Measurements from ENCODE around the gene ABCA13. TPM values are rescaled to one million over a fixed set of nuclear protein-coding genes. Genes with fewer than 3 reads are reported as not detected.

Gene ABCA13
- total RNA-seq, 1 donor from 2014 or later, result 0.35 TPM

DNA sequence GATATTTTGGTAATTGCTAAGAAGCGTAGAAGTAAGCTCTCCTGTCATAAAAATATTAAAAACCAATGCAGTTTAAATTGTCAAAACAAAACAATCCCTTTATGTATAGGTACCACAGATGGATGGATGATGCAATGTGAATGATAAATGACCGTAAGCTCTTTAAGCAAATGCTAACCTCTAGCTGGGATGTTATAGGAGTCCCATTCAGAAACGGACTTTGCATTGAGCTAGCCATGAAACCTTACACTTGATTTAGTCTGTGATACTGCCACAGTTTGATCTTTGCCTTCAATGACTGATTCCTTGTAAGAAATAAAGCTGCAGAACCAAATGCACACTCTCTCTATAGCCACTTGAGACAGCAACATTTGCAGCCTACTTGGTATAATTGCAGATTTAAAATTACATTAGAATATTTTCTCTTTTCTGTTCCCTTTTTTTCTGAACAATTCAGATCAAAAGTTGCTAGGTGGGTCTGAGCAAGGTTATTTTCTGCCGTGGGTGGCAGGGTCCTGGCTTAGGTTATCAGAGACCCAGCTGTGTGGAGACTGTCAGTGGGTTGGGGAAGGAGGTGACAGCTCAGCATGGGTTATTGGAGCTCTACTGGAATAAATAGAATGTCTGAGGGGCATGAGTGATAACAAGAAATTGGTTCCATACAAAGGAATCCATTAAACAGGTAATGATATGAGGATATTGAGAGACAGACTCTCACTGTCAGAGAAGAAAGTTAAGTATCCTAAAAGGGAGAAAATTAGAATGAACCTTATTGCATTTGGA is 494.3 kb downstream of the ABCA13 start:
- intact Hi-C loops (cut with DNase I), result no loop called here
- Histone ChIP-seq H3K27me3 (no peaks in the 10 kb centered on the region), H3K4me3 (no peak overlapping the region), H3K9me3 (no peaks in the 10 kb centered on the region), H3K27ac (no peak overlapping the region), H3K36me3 (no peaks in the 10 kb centered on the region), H3K4me1 (no peaks in the 10 kb centered on the region)
- TF ChIP-seq, protein P1, sequence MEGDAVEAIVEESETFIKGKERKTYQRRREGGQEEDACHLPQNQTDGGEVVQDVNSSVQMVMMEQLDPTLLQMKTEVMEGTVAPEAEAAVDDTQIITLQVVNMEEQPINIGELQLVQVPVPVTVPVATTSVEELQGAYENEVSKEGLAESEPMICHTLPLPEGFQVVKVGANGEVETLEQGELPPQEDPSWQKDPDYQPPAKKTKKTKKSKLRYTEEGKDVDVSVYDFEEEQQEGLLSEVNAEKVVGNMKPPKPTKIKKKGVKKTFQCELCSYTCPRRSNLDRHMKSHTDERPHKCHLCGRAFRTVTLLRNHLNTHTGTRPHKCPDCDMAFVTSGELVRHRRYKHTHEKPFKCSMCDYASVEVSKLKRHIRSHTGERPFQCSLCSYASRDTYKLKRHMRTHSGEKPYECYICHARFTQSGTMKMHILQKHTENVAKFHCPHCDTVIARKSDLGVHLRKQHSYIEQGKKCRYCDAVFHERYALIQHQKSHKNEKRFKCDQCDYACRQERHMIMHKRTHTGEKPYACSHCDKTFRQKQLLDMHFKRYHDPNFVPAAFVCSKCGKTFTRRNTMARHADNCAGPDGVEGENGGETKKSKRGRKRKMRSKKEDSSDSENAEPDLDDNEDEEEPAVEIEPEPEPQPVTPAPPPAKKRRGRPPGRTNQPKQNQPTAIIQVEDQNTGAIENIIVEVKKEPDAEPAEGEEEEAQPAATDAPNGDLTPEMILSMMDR (IDR thresholded peaks at IDR 0.05), result no peak
- no peak for ATAC-seq
- DNase-seq, result no peak

DNA sequence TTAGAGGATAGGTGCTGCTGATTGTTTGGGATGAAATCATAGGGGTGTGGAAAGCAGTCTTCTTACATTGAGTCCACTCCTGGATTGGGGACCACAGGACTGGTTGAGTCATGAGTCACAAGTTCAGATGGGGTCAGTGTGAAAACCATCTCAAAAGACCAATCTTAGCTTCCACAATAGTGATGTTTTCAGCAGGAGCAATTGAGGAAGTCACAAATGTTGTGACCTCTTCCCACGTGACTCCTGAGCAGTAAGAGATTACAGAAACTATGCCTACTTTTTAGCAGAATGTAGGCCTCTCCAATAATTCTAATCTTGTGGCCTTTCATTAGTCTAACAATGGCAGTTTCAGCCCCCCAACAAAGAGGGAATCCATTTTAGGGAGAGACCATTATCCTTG is 496.1 kb downstream of the ABCA13 start:
- Histone ChIP-seq H3K9me3 (no peaks in the 10 kb centered on the region), H3K27me3 (no peaks in the 10 kb centered on the region), H3K27ac (no peak overlapping the region), H3K36me3 (no peaks in the 10 kb centered on the region), H3K4me1 (no peaks in the 10 kb centered on the region), H3K4me3 (no peak overlapping the region)
- DNase-seq, result no peak
- no peak for ATAC-seq
- intact Hi-C loops (cut with DNase I), result no loop called here
- TF ChIP-seq, protein P1 (IDR thresholded peaks at IDR 0.05), result no peak

DNA sequence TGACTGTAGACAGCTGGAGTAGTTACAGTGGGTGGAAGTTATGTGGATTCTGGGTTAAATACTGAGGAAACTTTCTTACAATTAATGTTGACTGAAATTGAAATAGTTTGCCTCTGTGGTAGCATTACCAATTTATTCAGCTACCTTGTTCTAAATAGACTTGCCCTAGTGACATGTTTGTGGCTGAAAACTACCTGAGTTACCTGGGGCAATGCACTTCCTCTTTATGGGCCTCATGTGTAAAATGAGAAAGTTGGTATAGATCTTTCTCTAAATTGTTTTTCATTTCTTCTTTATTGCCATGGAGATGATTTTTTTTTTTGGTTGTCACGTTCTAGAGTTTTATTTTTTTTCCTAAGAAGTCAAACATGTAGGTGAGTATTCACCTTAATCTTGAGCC is 500.4 kb downstream of the ABCA13 start:
- H3K36me3 ChIP-seq, result no peaks in the 10 kb centered on the region
- no peaks in the 10 kb centered on the region for H3K27me3 ChIP-seq
- no peaks in the 10 kb centered on the region for H3K9me3 ChIP-seq
- ATAC-seq (no peak), DNase-seq (no peak)
- intact Hi-C loops (cut with DNase I), result no loop called here
- no peak overlapping the region for H3K27ac ChIP-seq
- TF ChIP-seq, protein P1 (IDR thresholded peaks at IDR 0.05), result no peak
- H3K4me3 ChIP-seq, result no peak overlapping the region
- H3K4me1 ChIP-seq, result no peaks in the 10 kb centered on the region

GRCh38 chr7:48681006-48681405 is 509.7 kb downstream of the ABCA13 start:
- H3K4me1 ChIP-seq, result no peaks in the 10 kb centered on the region
- intact Hi-C loops (cut with DNase I), result no loop called here
- H3K27me3 ChIP-seq, result no peaks in the 10 kb centered on the region
- H3K27ac ChIP-seq, result no peak overlapping the region
- H3K9me3 ChIP-seq, result no peaks in the 10 kb centered on the region
- no peaks in the 10 kb centered on the region for H3K36me3 ChIP-seq
- no peak for DNase-seq
- TF ChIP-seq, protein P1 (IDR thresholded peaks at IDR 0.05), result no peak
- H3K4me3 ChIP-seq, result no peak overlapping the region
- ATAC-seq, result no peak

- H3K27me3 ChIP-seq, result no peaks in the 10 kb centered on the region
- no peaks in the 10 kb centered on the region for H3K4me1 ChIP-seq
- intact Hi-C loops (cut with DNase I), result no loop called here
- TF ChIP-seq, protein P1 (IDR thresholded peaks at IDR 0.05), result no peak
- no peaks in the 10 kb centered on the region for H3K36me3 ChIP-seq
- no peak for DNase-seq
- no peak overlapping the region for H3K27ac ChIP-seq
- no peaks in the 10 kb centered on the region for H3K9me3 ChIP-seq
- H3K4me3 ChIP-seq, result no peak overlapping the region
- peak; percentile 82 for ATAC-seq
Observed at GRCh38 chr7:48691788-48692187, 520.5 kb downstream of the ABCA13 start.

Other genes starting within 250 kb of the ABCA13 start
- 1.0 TPM for gene PKD1L1, start 223.0 kb upstream of the ABCA13 start, total RNA-seq
- 34.5 TPM for gene HUS1, start 191.8 kb upstream of the ABCA13 start, total RNA-seq
- not detected for gene SUN3, start 142.4 kb upstream of the ABCA13 start, total RNA-seq
- gene C7orf57, start 135.9 kb upstream of the ABCA13 start, total RNA-seq, result not detected
- gene UPP1, start 82.2 kb upstream of the ABCA13 start, total RNA-seq, result 68.9 TPM